ENCODE results near the gene KDM5B. TPM values are rescaled to one million over a fixed set of nuclear protein-coding genes. Genes with fewer than 3 reads are reported as not detected.

KDM5B gene
- total and polyA plus RNA-seq, 9 of the 15 experiments (the other 6 are each of a cell fraction or from before 2014, with no cell fraction given) = 15.4 to 90.6 (median 57.1) TPM

DNA sequence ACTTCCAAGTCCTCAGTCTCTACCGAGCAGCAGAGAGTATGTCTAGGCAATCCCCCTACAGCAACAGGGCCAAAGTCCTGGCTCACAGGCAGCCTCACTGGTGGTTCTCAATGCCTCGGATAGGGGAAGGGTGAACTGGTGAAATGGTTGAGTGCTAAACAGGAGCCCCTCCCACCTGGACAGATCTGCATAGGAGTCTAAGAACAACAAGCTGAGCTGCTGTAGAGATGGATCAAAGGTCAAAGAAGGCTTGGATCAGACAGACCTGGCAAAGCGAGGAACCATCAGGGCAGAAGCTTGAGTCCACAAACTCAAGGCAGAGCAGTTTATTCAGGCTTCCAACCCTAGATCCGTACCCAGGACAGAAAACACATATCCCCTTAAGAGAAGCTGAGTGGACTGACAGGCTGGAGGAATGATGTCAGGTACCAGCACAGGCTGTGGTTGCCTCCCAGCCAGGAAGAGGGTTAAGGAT lies 49.0 kb upstream of the KDM5B start (continued):
- TF ChIP-seq, protein P1, sequence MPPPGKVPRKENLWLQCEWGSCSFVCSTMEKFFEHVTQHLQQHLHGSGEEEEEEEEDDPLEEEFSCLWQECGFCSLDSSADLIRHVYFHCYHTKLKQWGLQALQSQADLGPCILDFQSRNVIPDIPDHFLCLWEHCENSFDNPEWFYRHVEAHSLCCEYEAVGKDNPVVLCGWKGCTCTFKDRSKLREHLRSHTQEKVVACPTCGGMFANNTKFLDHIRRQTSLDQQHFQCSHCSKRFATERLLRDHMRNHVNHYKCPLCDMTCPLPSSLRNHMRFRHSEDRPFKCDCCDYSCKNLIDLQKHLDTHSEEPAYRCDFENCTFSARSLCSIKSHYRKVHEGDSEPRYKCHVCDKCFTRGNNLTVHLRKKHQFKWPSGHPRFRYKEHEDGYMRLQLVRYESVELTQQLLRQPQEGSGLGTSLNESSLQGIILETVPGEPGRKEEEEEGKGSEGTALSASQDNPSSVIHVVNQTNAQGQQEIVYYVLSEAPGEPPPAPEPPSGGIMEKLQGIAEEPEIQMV (tag; conservative IDR thresholded peaks at IDR 0.05; ENCODE audit: low read depth) = no peak
- no peak for TF ChIP-seq MAFK (IDR thresholded peaks at IDR 0.05; ENCODE audit: low read length)
- TF ChIP-seq HDAC1 (IDR thresholded peaks at IDR 0.05) = no peak
- TF ChIP-seq, protein P2, sequence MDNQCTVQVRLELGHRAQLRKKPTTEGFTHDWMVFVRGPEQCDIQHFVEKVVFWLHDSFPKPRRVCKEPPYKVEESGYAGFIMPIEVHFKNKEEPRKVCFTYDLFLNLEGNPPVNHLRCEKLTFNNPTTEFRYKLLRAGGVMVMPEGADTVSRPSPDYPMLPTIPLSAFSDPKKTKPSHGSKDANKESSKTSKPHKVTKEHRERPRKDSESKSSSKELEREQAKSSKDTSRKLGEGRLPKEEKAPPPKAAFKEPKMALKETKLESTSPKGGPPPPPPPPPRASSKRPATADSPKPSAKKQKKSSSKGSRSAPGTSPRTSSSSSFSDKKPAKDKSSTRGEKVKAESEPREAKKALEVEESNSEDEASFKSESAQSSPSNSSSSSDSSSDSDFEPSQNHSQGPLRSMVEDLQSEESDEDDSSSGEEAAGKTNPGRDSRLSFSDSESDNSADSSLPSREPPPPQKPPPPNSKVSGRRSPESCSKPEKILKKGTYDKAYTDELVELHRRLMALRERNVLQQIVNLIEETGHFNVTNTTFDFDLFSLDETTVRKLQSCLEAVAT (IDR thresholded peaks at IDR 0.05) = no peak

DNA sequence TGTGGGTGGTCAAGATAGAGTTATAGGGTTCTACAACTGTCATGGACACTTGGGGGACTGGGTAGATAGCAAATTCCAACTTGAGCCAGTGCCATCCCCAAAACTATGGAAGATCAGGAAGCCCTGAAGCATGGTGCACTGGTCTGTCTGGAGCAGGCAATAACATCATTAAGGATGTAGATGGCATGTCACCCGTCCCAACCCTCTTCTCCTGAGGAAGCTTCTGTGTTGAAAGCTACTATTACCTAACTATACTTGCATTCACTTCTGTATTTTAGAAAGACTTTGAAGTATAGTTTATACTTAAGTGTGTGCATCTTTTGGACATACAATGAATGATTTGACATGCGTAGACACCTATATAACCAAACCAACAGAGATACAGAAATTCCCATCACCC lies 47.8 kb upstream of the KDM5B start:
- FAIRE-seq = no peak
- TF ChIP-seq NCOA4 (IDR thresholded peaks at IDR 0.05; ENCODE audit: partially characterized antibody) (no peak), ZFP1 (CRISPR knock-in tag; IDR thresholded peaks at IDR 0.05) (no peak), RHOXF2B (CRISPR knock-in tag; conservative IDR thresholded peaks at IDR 0.05) (no peak), PPARD (CRISPR knock-in tag; IDR thresholded peaks at IDR 0.05) (no peak), ZNF212 (CRISPR knock-in tag; IDR thresholded peaks at IDR 0.05) (no peak)
- TF ChIP-seq, protein P3, sequence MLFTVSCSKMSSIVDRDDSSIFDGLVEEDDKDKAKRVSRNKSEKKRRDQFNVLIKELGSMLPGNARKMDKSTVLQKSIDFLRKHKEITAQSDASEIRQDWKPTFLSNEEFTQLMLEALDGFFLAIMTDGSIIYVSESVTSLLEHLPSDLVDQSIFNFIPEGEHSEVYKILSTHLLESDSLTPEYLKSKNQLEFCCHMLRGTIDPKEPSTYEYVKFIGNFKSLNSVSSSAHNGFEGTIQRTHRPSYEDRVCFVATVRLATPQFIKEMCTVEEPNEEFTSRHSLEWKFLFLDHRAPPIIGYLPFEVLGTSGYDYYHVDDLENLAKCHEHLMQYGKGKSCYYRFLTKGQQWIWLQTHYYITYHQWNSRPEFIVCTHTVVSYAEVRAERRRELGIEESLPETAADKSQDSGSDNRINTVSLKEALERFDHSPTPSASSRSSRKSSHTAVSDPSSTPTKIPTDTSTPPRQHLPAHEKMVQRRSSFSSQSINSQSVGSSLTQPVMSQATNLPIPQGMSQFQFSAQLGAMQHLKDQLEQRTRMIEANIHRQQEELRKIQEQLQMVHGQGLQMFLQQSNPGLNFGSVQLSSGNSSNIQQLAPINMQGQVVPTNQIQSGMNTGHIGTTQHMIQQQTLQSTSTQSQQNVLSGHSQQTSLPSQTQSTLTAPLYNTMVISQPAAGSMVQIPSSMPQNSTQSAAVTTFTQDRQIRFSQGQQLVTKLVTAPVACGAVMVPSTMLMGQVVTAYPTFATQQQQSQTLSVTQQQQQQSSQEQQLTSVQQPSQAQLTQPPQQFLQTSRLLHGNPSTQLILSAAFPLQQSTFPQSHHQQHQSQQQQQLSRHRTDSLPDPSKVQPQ (CRISPR knock-in tag; IDR thresholded peaks at IDR 0.05; ENCODE audit: borderline replicate concordance) = no peak
- TF ChIP-seq, protein P4, sequence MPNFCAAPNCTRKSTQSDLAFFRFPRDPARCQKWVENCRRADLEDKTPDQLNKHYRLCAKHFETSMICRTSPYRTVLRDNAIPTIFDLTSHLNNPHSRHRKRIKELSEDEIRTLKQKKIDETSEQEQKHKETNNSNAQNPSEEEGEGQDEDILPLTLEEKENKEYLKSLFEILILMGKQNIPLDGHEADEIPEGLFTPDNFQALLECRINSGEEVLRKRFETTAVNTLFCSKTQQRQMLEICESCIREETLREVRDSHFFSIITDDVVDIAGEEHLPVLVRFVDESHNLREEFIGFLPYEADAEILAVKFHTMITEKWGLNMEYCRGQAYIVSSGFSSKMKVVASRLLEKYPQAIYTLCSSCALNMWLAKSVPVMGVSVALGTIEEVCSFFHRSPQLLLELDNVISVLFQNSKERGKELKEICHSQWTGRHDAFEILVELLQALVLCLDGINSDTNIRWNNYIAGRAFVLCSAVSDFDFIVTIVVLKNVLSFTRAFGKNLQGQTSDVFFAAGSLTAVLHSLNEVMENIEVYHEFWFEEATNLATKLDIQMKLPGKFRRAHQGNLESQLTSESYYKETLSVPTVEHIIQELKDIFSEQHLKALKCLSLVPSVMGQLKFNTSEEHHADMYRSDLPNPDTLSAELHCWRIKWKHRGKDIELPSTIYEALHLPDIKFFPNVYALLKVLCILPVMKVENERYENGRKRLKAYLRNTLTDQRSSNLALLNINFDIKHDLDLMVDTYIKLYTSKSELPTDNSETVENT (CRISPR knock-in tag; IDR thresholded peaks at IDR 0.05) = no peak

More for the DNA sequence above, 47.8 kb upstream of the KDM5B start:
- DNase-seq (ENCODE audit: extremely low read depth in 1 of 4, low spot score in 3 of 4) = no peak
- Histone ChIP-seq H3K27ac (ENCODE audit: extremely low read depth, low read depth, low read length) (no peak overlapping the region), H3K36me3 (ENCODE audit: control insufficient read depth, insufficient read depth, low read length) (no peaks in the 10 kb centered on the region), H3K9me1 (ENCODE audit: control insufficient read depth, insufficient read depth, low read length) (no peaks in the 10 kb centered on the region), H3K27me3 (ENCODE audit: control insufficient read depth in 2 of 2, insufficient read depth in 2 of 2, low read length in 2 of 2) (no peaks in the 10 kb centered on the region; a peak in 1 of 5 replicates), H3K4me3 (no peak overlapping the region), H3K79me2 (ENCODE audit: control insufficient read depth, insufficient read depth, low read length) (no peaks in the 10 kb centered on the region), H4K20me1 (replicated peaks; ENCODE audit: control insufficient read depth, insufficient read depth, low read length) (no peaks in the 10 kb centered on the region), H3K9me3 (replicated peaks; ENCODE audit: control insufficient read depth, insufficient read depth, low read depth, low read length) (no peaks in the 10 kb centered on the region), H3K4me2 (ENCODE audit: insufficient read depth, low read length) (no peak overlapping the region), H2AFZ (ENCODE audit: low read depth, low read length) (no peak overlapping the region), H3K4me1 (replicated peaks in 1 of 2; ENCODE audit: control insufficient read depth in 2 of 2, insufficient read depth in 2 of 2, low read length in 2 of 2) (peaks cover 0 to 13% of the 10 kb centered on the region in 2 experiments; a peak in 3 of 5 replicates), H3K9ac (ENCODE audit: insufficient read depth in 1 of 2, low read depth in 2 of 2, low read length in 2 of 2) (no peak overlapping the region)
- WGBS (ENCODE audit: insufficient coverage, low coverage, missing lambda C conversion rate) = 40% methylated on average over 2 of the region's 2 CpGs
- BruUV-seq (replicated peaks) = no TSS peak
- intact Hi-C loops (cut with micrococcal nuclease) = no loop called here
- in situ Hi-C loops (cut with MboI) = no loop called here
- POLR2A ChIA-PET = interaction anchor here (0.7 kb wide), 1 partner anchor 110 kb away, joined by 3 read pairs; no protein-coding TSS in a partner anchor
- no peak for ATAC-seq
- CTCF ChIA-PET (ENCODE audit: low intra/inter-chr PET ratio) = no interaction called here

Data from K562 (cell line).